ENCODE measurements around the gene PAOX.
A peak's percentile ranks its signal among the peaks of the same experiment; 100 is the strongest.
"Not testable (repeated sequence)": the region's sequence is repeated elsewhere in the genome, so short reads cannot be mapped to it uniquely, and the experiment has no call there.

Gene PAOX

GRCh38 chr10:133373174-133374090 lies 5.6 kb upstream of the PAOX start, which contains the start of gene ECHS1:
ECHS1 (minus strand) TSS chr10:133373354; CDS start chr10:133373333, 21 bp downstream.
- peaks cover 0 to 27% (median 19%) of the 10 kb centered on the region in 4 experiments for H3K36me3 ChIP-seq (ENCODE audit: control insufficient read depth in 4 of 4, insufficient read depth in 4 of 4, low read length in 3 of 4)
- peaks cover 0 to 24% (median 21%) of the 10 kb centered on the region in 4 experiments for H3K4me1 ChIP-seq (ENCODE audit: control extremely low read depth in 1 of 4, control insufficient read depth in 4 of 4, insufficient read depth in 4 of 4, low read length in 3 of 4)
- CTCF ChIA-PET, result interaction anchor here (0.9 kb wide), 1 partner anchor 12 kb away, joined by 3 read pairs; no protein-coding TSS in a partner anchor
- peak within 1 kb of the TSS; percentile 69 to 88 (median 76) for H3K4me3 ChIP-seq (ENCODE audit: control insufficient read depth in 1 of 7, extremely low read depth in 1 of 7, insufficient read depth in 4 of 7, low read depth in 2 of 7, low read length in 6 of 7)
- H3K9me3 ChIP-seq (ENCODE audit: control extremely low read depth in 1 of 5, control insufficient read depth in 4 of 5, insufficient read depth in 2 of 5, low read depth in 1 of 5, low read length in 4 of 5), result no peaks in the 10 kb centered on the region
- DNase-seq, result peak; percentile 85 to 92 (median 92)
- H3K27me3 ChIP-seq (replicated peaks in 2 of 5; ENCODE audit: control insufficient read depth in 4 of 5, insufficient read depth in 5 of 5, low read length in 4 of 5), result peaks cover 0 to 3% (median 0%) of the 10 kb centered on the region in 5 experiments
- peak within 1 kb of the TSS in 1 of 2 experiments; percentile 78 for H3K27ac ChIP-seq (ENCODE audit: insufficient read depth in 1 of 2, low read depth in 1 of 2, low read length in 2 of 2, poor library complexity in 1 of 2, severe bottlenecking in 2 of 2)
- POLR2A ChIA-PET, result interaction anchor here (0.5 to 1.1 kb wide), 2 partner anchors 27 to 37 kb away, joined by 3 read pairs; partner anchors contain the start of gene CALY
- under 1% methylated on average over 30 of the region's 89 CpGs for WGBS (ENCODE audit: insufficient coverage)

- DNase-seq, result no peak
- ChIA-PET POLR2A (no interaction called here), CTCF (no interaction called here)
- H3K9me3 ChIP-seq (ENCODE audit: control extremely low read depth in 1 of 5, control insufficient read depth in 4 of 5, insufficient read depth in 2 of 5, low read depth in 1 of 5, low read length in 4 of 5), result no peaks in the 10 kb centered on the region
- H3K27me3 ChIP-seq (replicated peaks in 2 of 5; ENCODE audit: control insufficient read depth in 4 of 5, insufficient read depth in 5 of 5, low read length in 4 of 5), result peaks cover 0 to 3% (median 0%) of the 10 kb centered on the region in 5 experiments
- WGBS (ENCODE audit: insufficient coverage), result 97% methylated on average over 9 of the region's 12 CpGs
- peaks cover 0 to 41% (median 33%) of the 10 kb centered on the region in 4 experiments for H3K4me1 ChIP-seq (ENCODE audit: control extremely low read depth in 1 of 4, control insufficient read depth in 4 of 4, insufficient read depth in 4 of 4, low read length in 3 of 4)
- peaks cover 0 to 7% (median 4%) of the 10 kb centered on the region in 4 experiments for H3K36me3 ChIP-seq (ENCODE audit: control insufficient read depth in 4 of 4, insufficient read depth in 4 of 4, low read length in 3 of 4)
- H3K4me3 ChIP-seq (ENCODE audit: control insufficient read depth in 1 of 7, extremely low read depth in 1 of 7, insufficient read depth in 4 of 7, low read depth in 2 of 7, low read length in 6 of 7), result no peak overlapping the region
- no peak overlapping the region for H3K27ac ChIP-seq (ENCODE audit: insufficient read depth in 1 of 2, low read depth in 1 of 2, low read length in 2 of 2, poor library complexity in 1 of 2, severe bottlenecking in 2 of 2)
Measured at GRCh38 chr10:133375357-133376115, 3.5 kb upstream of the PAOX start.

GRCh38 chr10:133376183-133376582 lies 2.9 kb upstream of the PAOX start:
- H3K4me3 ChIP-seq (ENCODE audit: control insufficient read depth in 1 of 7, extremely low read depth in 1 of 7, insufficient read depth in 4 of 7, low read depth in 2 of 7, low read length in 6 of 7); DNase-seq; H3K36me3 ChIP-seq (ENCODE audit: control insufficient read depth in 4 of 4, insufficient read depth in 4 of 4, low read length in 3 of 4); H3K27ac ChIP-seq (ENCODE audit: insufficient read depth in 1 of 2, low read depth in 1 of 2, low read length in 2 of 2, poor library complexity in 1 of 2, severe bottlenecking in 2 of 2); H3K9me3 ChIP-seq (ENCODE audit: control extremely low read depth in 1 of 5, control insufficient read depth in 4 of 5, insufficient read depth in 2 of 5, low read depth in 1 of 5, low read length in 4 of 5); H3K27me3 ChIP-seq (replicated peaks in 2 of 5; ENCODE audit: control insufficient read depth in 4 of 5, insufficient read depth in 5 of 5, low read length in 4 of 5); POLR2A ChIA-PET: not testable (repeated sequence)
- WGBS (ENCODE audit: insufficient coverage), result 100% methylated on average over 1 of the region's 5 CpGs
- H3K4me1 ChIP-seq (ENCODE audit: control extremely low read depth in 1 of 4, control insufficient read depth in 4 of 4, insufficient read depth in 4 of 4, low read length in 3 of 4), result peaks cover 0 to 45% (median 38%) of the 10 kb centered on the region in 4 experiments
- CTCF ChIA-PET, result interaction anchor here (2.7 kb wide), 1 partner anchor 47 kb away, joined by 10 read pairs; no protein-coding TSS in a partner anchor

- ChIA-PET POLR2A (no interaction called here), CTCF (interaction anchor here (1.1 to 2.7 kb wide), 4 partner anchors 14 to 49 kb away, joined by 3 to 10 read pairs (median 4); no protein-coding TSS in a partner anchor)
- DNase-seq, result no peak
- Histone ChIP-seq H3K27me3 (replicated peaks in 2 of 5; ENCODE audit: control insufficient read depth in 4 of 5, insufficient read depth in 5 of 5, low read length in 4 of 5) (peaks cover 0 to 3% (median 0%) of the 10 kb centered on the region in 5 experiments), H3K9me3 (ENCODE audit: control extremely low read depth in 1 of 5, control insufficient read depth in 4 of 5, insufficient read depth in 2 of 5, low read depth in 1 of 5, low read length in 4 of 5) (no peaks in the 10 kb centered on the region), H3K27ac (ENCODE audit: insufficient read depth in 1 of 2, low read depth in 1 of 2, low read length in 2 of 2, poor library complexity in 1 of 2, severe bottlenecking in 2 of 2) (no peak overlapping the region), H3K4me1 (ENCODE audit: control extremely low read depth in 1 of 4, control insufficient read depth in 4 of 4, insufficient read depth in 4 of 4, low read length in 3 of 4) (peaks cover 0 to 50% (median 38%) of the 10 kb centered on the region in 4 experiments), H3K36me3 (ENCODE audit: control insufficient read depth in 4 of 4, insufficient read depth in 4 of 4, low read length in 3 of 4) (no peaks in the 10 kb centered on the region), H3K4me3 (ENCODE audit: control insufficient read depth in 1 of 7, extremely low read depth in 1 of 7, insufficient read depth in 4 of 7, low read depth in 2 of 7, low read length in 6 of 7) (peak overlapping the region in 2 of 7 experiments; percentile 74 to 76)
- 96% methylated on average over 26 of the region's 30 CpGs for WGBS (ENCODE audit: insufficient coverage)
Measured at GRCh38 chr10:133377025-133377817, 1.8 kb upstream of the PAOX start.

GRCh38 chr10:133377818-133378250 lies 1.2 kb upstream of the PAOX start:
- no peaks in the 10 kb centered on the region for H3K9me3 ChIP-seq (ENCODE audit: control extremely low read depth in 1 of 5, control insufficient read depth in 4 of 5, insufficient read depth in 2 of 5, low read depth in 1 of 5, low read length in 4 of 5)
- peaks cover 0 to 3% (median 0%) of the 10 kb centered on the region in 5 experiments for H3K27me3 ChIP-seq (replicated peaks in 2 of 5; ENCODE audit: control insufficient read depth in 4 of 5, insufficient read depth in 5 of 5, low read length in 4 of 5)
- no peaks in the 10 kb centered on the region for H3K36me3 ChIP-seq (ENCODE audit: control insufficient read depth in 4 of 4, insufficient read depth in 4 of 4, low read length in 3 of 4)
- H3K27ac ChIP-seq (ENCODE audit: insufficient read depth in 1 of 2, low read depth in 1 of 2, low read length in 2 of 2, poor library complexity in 1 of 2, severe bottlenecking in 2 of 2), result no peak overlapping the region
- CTCF ChIA-PET, result interaction anchor here (0.9 to 2.7 kb wide), 5 partner anchors 10 to 50 kb away, joined by 3 to 10 read pairs (median 4); no protein-coding TSS in a partner anchor
- peak overlapping the region; percentile 43 to 81 (median 72) for H3K4me3 ChIP-seq (ENCODE audit: control insufficient read depth in 1 of 7, extremely low read depth in 1 of 7, insufficient read depth in 4 of 7, low read depth in 2 of 7, low read length in 6 of 7)
- POLR2A ChIA-PET, result interaction anchor here (0.6 kb wide), 1 partner anchor 103 kb away, joined by 3 read pairs; no protein-coding TSS in a partner anchor
- no peak for DNase-seq
- H3K4me1 ChIP-seq (ENCODE audit: control extremely low read depth in 1 of 4, control insufficient read depth in 4 of 4, insufficient read depth in 4 of 4, low read length in 3 of 4), result peaks cover 0 to 47% (median 35%) of the 10 kb centered on the region in 4 experiments
- 63% methylated on average over 13 of the region's 20 CpGs for WGBS (ENCODE audit: insufficient coverage)
